Measurements from ENCODE around the gene SEPTIN5.

- TF ChIP-seq GATA2 (IDR thresholded peaks at IDR 0.05; ENCODE audit: low read depth, low read length) = no peak
- no peak for TF ChIP-seq GATA3 (IDR thresholded peaks at IDR 0.05; ENCODE audit: low read depth, low read length)
These were observed 2.5 kb downstream of the SEPTIN5 start for GRCh38 chr22:19716829-19717105.

Data from SH-SY5Y (cell line).